Myometrial cell (primary cell): ENCODE measurements around the gene CEBPE. TPM values are rescaled to one million over a fixed set of nuclear protein-coding genes. Genes with fewer than 3 reads are reported as not detected.

Source experiments
- total RNA-seq: library from RNA; depleted of rRNA; stranded (reverse); fragments of >200 nt; gene quantifications from 2 replicates; pipeline ENCODE4 v1.2.3, GENCODE V29; 2015

Gene CEBPE
- not detected in 2 replicates for total RNA-seq

GRCh38 chr14:23118506-23119362, at the start of gene CEBPE:
CEBPE (minus strand) TSS chr14:23119255; CDS start chr14:23119091, 164 bp downstream.

GRCh38 chr14:23104591-23105347, 14.3 kb downstream of the CEBPE start, which contains the start of gene CIROP:
CIROP (minus strand) TSS chr14:23104989; CDS start chr14:23104920, 69 bp downstream.

GRCh38 chr14:23095196-23096108, 23.6 kb downstream of the CEBPE start, which contains the start of gene C14orf119:
C14orf119 (plus strand) TSS chr14:23095505; CDS start chr14:23097659, 2,154 bp downstream.

GRCh38 chr14:23094666-23095195, 24.3 kb downstream of the CEBPE start, which contains the start of gene ACIN1:
ACIN1 (minus strand) TSS chr14:23095136; CDS start chr14:23095112, 24 bp downstream.

Other genes starting within 250 kb of the CEBPE start
- gene LRP10, start 247.5 kb downstream of the CEBPE start, total RNA-seq, result 98.4 and 113 TPM in 2 replicates
- gene REM2, start 236.0 kb downstream of the CEBPE start, total RNA-seq, result 0.58 TPM in 1 of 2 replicates, not detected in the other
- gene RBM23, start 200.1 kb downstream of the CEBPE start, total RNA-seq, result 44.4 and 75.1 TPM in 2 replicates
- 86.1 and 97.2 TPM in 2 replicates for gene PRMT5, start 189.9 kb downstream of the CEBPE start, total RNA-seq
- 61.4 and 69.8 TPM in 2 replicates for gene HAUS4, start 162.2 kb downstream of the CEBPE start, total RNA-seq
- gene AJUBA, start 136.7 kb downstream of the CEBPE start, total RNA-seq, result 21.6 and 30.0 TPM in 2 replicates
- 11.2 and 15.8 TPM in 2 replicates for gene C14orf93, start 109.1 kb downstream of the CEBPE start, total RNA-seq
- gene PSMB5, start 84.4 kb downstream of the CEBPE start, total RNA-seq, result 351 and 468 TPM in 2 replicates
- not detected in 2 replicates for gene PSMB11, start 77.0 kb downstream of the CEBPE start, total RNA-seq
- 5.0 and 7.2 TPM in 2 replicates for gene CDH24, start 61.7 kb downstream of the CEBPE start, total RNA-seq
- 67.0 and 77.6 TPM in 2 replicates for gene ACIN1, start 24.1 kb downstream of the CEBPE start, total RNA-seq
- 66.1 and 75.5 TPM in 2 replicates for gene C14orf119, start 23.8 kb downstream of the CEBPE start, total RNA-seq
- 0.58 TPM in 1 of 2 replicates, not detected in the other for gene CIROP, start 14.3 kb downstream of the CEBPE start, total RNA-seq
- 6.9 and 13.1 TPM in 2 replicates for gene SLC7A8, start 64.4 kb upstream of the CEBPE start, total RNA-seq
- not detected in 2 replicates for gene RNF212B, start 118.7 kb upstream of the CEBPE start, total RNA-seq
- 9.6 and 14.4 TPM in 2 replicates for gene HOMEZ, start 166.9 kb upstream of the CEBPE start, total RNA-seq
- 1.1 and 1.2 TPM in 2 replicates for gene PPP1R3E, start 183.6 kb upstream of the CEBPE start, total RNA-seq
- gene BCL2L2, start 187.6 kb upstream of the CEBPE start, total RNA-seq, result 16.7 and 21.1 TPM in 2 replicates
- gene PABPN1, start 202.2 kb upstream of the CEBPE start, total RNA-seq, result 59.5 and 63.1 TPM in 2 replicates
- 10.1 and 16.8 TPM in 2 replicates for gene SLC22A17, start 233.6 kb upstream of the CEBPE start, total RNA-seq
- 10.5 and 11.8 TPM in 2 replicates for gene EFS, start 245.9 kb upstream of the CEBPE start, total RNA-seq